Measurements from ENCODE around the gene STARD4.

Gene STARD4, protein sequence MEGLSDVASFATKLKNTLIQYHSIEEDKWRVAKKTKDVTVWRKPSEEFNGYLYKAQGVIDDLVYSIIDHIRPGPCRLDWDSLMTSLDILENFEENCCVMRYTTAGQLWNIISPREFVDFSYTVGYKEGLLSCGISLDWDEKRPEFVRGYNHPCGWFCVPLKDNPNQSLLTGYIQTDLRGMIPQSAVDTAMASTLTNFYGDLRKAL

DNA sequence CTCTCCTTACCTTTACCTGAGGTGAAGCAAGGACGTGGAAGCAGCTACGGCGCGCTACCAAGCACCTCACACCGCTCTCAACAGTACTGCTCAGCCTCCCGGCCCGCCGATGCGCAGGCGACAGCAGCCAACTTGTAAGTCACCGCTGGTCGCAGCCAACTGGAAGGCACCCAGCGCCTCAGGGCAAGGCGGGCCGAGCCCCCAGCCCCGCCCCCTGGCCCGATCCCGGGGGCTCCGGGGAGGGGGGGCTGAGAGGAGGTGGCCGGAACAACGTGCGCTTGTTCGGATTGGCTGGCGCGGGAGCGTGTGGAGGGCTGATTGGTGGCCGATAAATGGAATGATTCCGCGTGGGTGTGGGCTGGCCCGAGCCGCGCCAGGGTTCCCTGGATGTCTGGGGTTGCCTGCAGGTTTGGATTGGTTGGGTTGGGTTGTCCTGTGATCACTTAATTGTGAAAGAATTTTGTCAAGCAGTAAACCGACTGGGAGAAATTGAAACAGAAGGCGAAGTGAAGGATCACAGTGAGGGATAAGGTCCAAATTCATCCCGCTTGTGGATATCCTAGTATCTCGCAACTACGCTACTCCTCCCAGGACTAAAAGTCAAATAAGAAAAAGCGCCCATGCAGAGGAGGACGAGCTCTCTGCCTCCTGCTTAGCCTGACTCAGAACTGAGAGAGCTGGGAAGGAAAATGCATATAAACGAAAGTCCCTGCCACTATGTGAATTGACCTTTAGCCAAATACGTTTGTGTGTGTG lies at the start of gene STARD4:
TSS of gene STARD4 (minus strand) at position 161 of the 756 bp plus-strand sequence. CDS start 5,102 bp downstream, outside the sequence.
- peak; percentile 82 for DNase-seq (ENCODE audit: low read depth, low spot score)

DNA sequence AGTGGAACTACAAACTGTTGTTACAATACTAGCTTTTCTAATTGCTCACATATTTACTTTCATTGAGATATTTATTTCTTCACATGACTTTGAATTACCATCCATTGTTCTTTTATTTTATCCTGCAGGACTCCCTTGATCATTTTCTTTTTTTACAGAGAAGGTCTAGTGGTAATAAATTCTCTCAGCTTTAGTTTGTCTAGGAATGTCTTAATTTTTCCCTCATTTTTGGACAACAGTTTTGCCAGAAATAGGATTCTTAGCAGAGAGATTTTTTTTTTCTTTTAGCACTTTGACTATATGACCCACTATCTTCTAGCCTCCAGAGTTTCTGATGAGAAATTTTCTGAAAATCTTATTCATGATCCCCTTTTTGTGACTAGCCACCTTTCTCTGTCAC lies 47.3 kb upstream of the STARD4 start:
- no peak for DNase-seq (ENCODE audit: low read depth, low spot score)

DNA sequence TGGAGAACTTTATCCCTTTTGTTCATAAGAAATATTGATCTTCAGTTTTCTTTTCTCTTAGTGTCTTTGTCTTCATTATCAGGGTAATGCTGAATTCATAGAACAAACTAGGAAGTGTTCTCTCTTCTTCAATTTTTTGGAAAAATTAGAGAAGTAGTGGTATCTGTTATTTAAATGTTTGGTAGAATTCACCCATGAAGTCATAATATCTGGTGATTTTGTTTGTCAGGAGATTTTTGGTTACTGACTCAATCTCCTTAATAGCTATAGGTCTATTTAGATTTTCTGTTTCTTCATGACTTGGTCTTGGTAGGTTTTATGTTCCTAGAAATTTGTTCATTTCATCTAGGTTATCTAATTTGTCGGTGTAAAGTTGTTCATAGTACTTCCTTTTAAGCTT lies 45.4 kb upstream of the STARD4 start:
- no peak for DNase-seq (ENCODE audit: low read depth, low spot score)

DNA sequence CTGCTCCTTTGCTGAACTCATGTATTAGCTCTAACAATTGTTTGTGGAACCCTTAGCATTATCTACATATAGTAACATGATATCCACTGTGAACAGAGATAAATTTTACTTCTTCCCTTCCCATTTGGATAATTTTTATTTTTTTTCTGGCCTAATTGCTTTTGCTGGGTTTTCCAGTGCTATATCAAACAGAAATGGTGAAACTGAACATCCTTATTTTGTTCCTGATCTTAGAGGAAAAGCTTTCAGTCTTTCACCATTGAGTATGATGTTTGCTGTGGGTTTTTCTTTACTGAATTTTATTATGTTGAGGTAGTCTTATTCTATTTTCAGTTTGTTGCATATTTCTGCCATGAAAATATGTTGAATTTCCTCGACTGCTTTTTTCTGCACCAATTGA lies 44.8 kb upstream of the STARD4 start:
- no peak for DNase-seq (ENCODE audit: low read depth, low spot score)

DNA sequence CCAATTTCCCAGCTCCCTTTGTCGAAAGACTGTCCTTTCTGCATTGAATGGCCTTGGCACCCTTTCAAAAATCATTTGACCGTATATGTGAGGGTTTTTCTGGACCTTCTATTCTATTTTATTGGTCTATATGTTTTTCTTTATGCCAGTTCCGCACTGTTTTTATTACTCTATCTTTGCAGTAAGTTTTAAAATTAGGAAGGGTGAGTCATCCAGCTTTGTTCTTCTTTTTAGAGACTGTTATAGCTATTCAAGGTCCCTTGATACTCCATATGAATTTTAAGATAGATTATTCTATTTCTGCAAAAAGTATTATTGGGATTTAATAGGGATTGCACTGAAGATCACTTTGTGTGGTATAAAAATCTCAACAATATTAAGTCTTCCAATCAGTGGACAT lies 44.2 kb upstream of the STARD4 start:
- DNase-seq (ENCODE audit: low read depth, low spot score), result no peak

DNA sequence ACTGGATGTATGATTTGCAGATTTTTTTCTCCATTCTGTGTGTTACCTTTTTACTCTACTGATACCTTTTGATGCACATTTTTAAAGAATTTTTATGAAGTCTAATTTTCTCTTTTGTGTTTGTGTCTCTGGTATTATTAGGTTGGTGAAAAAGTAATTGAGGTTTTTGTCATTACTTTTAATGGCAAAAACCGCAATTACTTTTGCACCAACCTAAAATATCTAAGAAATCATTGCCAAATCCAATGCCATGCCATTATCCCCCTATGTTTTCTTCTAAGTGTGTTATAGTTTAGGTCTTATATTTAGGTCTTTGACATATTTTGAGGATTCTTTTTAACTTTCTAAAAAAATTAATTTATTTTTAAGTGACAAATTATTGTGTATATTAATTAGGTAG lies 43.4 kb upstream of the STARD4 start:
- no peak for DNase-seq (ENCODE audit: low read depth, low spot score)

DNA sequence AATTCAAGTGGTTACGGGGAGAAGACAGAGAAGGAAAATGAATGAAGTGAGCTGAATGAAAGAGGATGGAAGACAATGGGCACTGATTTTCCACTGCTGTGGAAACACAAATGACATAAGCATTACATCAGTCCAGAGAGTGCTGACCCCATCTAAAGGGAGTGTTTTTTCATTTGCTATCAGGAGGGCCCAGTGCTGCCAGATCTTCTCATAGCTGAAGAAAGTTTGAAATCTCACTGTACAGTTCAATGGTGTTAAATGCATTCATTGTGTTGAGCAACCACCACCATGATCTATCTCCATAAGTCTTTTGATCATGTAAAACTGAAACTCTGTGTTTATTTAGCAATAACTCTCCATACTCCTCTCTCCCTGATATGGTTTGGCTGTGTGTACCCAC lies 41.5 kb upstream of the STARD4 start:
- no peak for DNase-seq (ENCODE audit: low read depth, low spot score)

DNA sequence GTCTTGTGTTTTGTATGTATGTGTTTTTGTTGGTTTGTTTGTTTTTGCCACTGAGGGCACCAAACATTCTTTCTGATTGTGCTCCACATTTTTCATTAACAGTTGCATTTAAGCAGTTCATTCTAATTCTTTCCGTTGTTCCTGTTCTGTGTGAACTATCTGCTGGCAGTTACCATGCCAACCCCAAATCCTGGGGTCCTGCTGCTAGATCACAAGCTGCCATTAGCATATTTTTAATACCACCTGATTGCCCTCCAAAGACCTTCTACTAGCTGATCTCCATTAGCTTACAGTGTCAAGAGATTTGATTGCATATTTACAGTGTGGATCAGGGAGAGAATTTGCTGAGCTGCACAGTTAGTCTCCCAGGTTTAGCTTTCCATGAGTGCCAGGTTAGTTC lies 40.6 kb upstream of the STARD4 start:
- DNase-seq (ENCODE audit: low read depth, low spot score), result no peak

DNA sequence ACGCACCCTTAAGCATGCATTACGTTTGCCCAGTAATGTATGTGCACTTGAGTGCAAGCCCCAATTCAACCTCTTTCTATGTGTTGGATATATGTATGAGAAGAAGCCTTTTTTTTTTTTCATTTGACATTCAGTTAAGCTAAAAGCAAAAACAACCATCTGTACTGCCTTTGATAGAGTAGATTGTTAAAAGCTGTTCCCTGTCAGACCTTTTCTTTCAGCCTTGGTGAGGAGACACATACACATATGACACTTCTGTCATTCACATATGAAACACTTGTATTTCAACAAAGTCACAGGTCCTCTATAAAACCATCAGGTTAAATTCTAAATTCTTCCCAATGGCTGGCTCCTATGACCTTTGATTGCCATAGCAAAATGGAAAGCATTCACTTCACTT lies 40.2 kb upstream of the STARD4 start:
- DNase-seq (ENCODE audit: low read depth, low spot score), result no peak

DNA sequence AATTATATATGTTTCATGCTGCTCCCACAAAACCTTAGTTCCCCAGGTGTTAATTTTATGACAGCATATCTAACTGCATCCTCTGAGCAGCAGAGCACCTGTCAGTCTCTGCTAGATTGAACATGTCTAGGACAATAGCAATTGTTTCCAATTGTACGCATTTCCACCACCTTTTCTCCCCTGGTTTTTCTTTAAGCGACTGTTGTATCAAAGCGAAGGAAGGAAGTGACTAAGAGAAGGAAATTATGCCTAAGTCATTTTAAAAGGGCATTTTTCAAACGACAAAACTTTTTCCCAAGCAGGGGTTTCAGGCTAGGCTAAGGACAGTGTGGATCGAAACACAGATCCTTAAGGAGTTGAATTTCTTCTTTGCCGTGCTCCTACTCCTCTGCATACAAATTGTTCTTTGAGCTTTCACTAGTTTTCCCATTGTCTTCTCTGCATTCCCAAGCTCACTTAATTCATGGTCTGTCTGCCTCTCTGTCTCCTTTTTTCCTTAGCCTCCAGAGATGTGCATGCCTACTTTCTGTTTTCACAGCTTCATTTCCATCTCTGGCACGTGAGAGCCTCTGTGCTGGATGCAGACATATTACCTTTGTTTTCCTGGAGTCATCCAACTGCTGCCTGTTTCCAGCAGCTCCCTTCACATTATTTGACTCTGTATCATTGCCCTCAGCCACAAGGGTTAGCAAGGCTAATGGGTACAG lies 39.4 kb upstream of the STARD4 start:
- DNase-seq (ENCODE audit: low read depth, low spot score), result no peak

DNA sequence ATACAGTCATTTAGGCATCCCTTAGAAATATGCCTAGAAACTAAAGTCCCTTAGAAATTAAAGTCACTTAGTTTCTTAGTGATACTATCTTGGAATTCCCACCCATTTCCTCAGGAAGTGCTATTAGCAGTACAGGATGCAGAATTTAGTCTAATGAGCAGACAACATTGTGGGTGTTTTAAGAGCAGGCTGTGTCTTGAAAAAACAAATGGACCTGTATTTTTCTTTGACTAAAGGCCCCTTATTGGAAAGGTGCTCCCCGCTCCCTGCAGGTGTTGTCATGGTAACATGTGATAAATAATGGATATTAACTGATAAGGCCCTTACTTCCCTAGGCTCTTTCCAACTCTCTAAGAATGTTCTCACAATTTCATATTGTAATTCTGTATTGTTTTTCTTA lies 38.8 kb upstream of the STARD4 start:
- no peak for DNase-seq (ENCODE audit: low read depth, low spot score)

DNA sequence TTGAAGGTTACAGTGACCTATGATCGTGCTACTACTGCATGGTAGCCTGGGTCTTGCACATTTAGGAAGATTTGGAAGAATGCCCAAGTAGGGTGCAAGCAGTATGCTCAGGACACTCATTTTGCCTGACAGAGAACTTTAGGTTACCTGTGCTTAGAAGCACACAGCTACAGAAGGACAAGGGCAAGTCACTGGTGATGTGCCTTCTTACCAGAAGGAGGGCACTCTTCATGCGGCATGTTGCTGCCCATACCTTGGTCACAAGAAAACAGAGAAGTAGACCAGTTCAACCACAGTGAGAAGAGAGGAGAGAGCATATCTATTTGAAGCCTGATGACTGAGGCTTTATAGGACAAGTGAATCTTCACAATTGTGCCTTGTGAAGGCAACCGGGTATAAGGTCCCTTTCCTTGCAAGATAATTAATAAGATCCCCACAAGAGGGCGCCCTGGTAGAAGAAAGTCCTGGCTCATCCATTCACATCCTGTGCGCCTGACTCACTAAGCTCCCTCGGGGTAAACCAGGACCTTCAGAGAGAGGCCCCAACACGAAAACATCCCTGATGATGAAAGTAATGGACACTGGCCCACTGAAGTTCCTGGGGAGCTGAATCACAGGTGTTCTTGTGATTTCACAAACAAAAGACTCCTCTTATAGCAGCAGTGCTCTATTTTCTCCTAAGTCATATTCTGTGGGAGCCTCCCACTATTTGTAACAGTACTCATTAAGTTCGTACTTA lies 38.1 kb upstream of the STARD4 start:
- DNase-seq (ENCODE audit: low read depth, low spot score), result peak; percentile 54

DNA sequence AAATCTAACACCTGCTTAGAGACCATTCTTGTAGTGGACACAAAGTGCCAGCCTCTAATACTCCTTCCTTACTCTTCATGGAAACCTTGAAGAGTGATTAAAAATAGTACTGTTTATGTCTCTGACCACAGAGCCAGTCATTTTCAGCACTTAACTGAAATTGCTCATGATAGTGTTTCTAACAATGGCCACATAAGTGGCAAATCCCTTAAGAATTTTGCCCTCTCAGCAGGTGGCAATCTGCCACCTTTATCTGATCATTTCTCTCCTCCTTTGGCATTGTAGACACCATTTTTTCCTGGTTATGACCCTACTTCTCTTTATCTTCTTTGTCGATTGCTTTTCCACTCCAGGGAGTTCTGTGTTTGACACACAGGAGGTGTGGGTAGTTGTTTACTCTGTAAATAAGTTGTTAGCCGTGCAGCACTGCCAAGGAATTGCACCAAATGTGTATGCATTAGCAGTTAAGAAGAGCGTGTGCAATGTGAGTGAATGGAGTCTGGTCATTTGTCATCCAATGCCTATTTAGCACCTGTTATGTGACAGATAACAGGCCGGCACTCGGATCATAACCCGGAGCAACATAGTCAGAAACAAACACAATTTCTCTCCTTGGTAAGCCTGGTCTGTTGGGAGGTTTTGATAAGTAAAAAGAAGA lies 36.8 kb upstream of the STARD4 start:
- DNase-seq (ENCODE audit: low read depth, low spot score), result no peak

DNA sequence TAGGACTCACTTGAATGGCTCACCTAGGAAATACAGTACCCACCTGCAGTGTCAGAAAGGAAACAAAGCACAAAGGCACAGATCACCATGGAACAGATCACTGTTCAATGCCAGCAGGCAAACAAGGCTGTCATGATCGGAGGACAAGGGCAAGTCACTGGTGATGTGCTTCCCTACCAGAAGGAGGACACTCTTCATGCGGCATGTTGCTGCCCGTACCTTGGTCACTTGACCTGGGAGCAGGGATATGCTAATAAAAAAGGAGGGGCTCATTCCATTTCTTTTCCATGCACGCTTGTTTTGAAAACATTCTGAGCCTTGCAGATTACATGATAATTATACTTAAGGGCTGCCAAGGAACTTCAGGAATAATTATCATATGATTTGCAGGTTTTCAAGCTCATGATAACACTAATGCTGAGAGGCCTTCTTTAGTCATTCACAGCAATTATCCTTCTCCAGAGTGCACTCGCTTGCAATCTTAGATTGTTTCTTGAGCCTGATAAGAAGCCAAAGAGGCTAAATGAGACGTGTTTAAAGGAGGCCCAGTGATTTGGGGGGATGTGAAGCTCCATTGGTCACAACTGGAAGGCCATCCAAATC lies 36.1 kb upstream of the STARD4 start:
- DNase-seq (ENCODE audit: low read depth, low spot score), result no peak

DNA sequence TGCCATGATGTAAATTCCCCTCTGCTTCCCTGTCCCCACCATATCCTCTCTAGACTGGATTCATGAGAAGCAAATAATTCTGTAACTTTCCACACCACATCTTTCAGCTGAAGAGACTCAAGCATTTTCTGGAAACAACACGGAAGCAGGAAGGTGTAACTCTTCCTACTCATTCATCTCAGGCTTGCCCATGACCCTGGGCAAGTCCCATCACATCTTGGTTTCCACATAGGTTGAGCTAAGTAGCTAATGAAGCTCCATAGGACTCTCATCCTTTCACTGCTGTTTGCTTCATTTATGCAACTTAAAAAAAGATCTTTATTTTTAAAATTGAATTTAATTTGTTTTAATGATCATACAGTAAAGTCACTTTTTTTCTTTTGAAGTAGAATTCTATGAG lies 32.7 kb upstream of the STARD4 start:
- no peak for DNase-seq (ENCODE audit: low read depth, low spot score)

DNA sequence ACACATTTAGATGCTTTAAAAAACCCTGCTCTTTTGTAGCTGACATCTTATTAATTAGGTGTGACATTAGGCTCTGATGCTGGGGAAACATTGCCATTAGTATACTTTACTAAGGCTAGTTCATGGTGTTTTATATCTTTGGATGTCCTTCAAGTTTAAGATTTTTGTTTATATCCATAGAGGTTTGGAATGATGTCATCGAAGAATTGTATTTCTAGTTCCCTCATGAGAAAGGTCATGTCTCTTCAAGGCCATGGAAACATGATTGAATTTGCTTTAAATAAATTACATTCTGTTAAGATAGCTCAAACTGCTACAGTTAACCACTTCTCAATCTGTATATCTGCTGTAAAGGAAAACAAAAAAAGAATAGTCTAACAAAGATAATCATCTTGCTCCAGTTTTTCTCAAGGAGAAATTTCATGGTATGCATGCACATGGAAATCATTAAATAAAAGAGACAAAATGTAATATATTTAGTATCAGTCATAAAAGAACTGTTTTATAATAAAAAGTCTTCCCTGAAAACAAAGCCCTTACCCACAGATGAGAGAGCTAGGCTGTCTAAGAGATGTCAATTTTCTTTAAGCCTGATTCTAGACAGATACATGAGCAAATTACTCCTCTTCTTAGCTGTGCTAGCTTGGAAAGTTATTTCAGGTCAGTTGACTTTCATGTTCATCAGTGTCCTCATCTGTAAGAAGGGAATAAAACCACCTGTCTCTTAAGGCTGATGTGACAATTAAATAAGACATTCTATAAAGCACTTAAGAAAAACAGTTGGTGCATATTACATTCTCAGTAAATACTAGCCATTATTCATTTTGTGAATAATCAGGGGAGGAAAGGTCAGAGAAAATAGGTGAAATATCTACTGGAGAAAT lies 25.0 kb upstream of the STARD4 start:
- DNase-seq (ENCODE audit: low read depth, low spot score), result no peak

DNA sequence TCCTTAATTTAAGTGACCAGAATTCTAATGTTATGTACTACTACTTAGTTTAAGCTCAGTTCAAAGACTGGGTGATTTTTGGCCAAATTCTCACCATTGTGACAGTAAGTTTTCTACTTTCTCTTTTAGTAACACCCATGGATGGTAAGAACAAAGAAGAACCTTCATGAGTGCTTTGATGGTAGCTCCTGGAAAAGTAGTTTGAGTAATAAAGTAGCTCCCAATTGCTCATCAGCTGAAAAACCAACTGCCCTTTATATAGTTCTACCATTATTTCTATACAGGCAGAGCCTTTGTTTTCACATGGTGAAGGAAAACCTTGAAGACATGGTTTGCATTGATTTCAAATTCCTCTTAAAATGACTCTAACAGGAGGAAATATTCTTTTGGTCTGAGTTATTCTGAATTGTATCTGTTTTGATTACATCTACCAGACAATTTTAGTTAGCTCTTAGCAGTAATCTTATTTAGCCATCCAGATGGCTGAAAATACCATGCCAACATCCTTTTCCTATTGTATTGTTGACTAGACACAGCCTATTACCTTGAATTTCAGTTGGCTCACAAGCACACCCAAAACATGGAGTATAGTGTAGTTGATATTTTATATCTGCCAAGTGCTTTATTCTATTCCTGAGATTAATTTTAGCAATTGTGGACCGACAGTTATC lies 23.7 kb upstream of the STARD4 start:
- no peak for DNase-seq (ENCODE audit: low read depth, low spot score)

DNA sequence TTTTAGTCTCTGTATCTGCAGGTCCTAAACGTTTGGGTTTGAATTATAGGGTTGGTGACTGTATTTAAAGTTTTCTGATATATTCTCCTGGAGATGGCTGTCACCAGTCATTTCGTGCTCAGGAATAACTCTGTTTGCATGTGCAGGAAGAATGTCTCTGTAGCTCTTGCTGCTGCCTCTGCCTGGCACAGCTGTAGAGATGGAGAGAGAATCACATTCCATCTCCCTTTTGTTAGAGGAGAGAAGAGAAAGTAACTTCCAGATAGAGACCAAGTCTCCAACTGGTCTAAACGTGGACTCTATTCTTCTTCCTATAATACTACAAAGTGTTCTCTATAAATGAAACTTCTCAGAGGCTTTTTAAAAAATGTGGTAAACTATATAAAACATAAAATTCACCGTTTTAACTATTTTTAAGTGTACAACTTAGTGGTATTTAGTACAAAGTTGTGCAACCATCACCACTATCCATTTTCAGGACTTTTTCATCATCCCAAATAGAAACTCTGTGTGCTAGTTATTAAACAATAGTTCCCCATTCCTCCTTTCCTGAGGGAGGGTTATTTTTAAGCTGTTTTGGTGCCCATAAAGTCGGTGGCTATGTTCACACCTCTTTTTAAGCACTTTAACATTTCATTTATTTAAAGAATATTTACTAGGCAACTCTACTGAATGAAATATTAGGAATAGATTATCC lies 20.7 kb upstream of the STARD4 start:
- DNase-seq (ENCODE audit: low read depth, low spot score), result no peak

DNA sequence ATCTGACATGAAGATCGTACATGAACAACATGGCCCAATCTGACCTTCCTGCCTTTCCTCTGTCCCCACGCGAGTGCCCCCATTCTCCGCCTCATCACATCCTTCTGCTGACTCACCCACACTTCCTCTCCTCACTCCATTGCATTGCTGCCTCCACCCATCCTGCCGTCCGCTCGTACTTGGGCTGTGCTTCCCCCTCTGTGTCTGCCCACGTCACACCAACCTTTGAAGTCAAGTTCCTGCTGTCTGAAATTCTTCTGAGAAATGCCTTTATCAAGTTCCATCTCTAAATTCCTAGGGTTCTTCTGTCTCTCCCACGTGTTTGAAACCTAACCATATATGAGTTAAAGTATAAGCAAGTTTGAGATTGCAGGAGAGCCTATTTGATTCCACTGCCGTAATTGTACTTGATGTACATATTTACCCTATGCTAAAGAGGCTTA lies 18.0 kb upstream of the STARD4 start:
- DNase-seq (ENCODE audit: low read depth, low spot score), result no peak
